SK-N-SH treated with all-trans-retinoic acid at 6 μM for 48 hours (cell line): Measurements from ENCODE around the gene NPBWR2.

Source experiments
- ATAC-seq: fragments of 200-7000 bp; cut with Tn5 transposase; 3 replicates; pipeline ENCODE4 v1.9.1; 2020; ENCODE audit warnings: mild to moderate bottlenecking, moderate library complexity
- ARNTL ChIP-seq: fragments of 450-650 bp; formaldehyde crosslinking; IDR thresholded peaks from 2 replicates; pipeline ENCODE4 v1.5.0; 2020; ENCODE audit warnings: low read depth, mild to moderate bottlenecking, moderate library complexity, borderline replicate concordance
- BACH2 ChIP-seq: fragments of 250-450 bp; sonication (Bioruptor Pico); IDR thresholded peaks from 2 replicates; pipeline ENCODE4 v1.9.0; 2021; ENCODE audit warnings: mild to moderate bottlenecking, borderline replicate concordance
- CSDC2 ChIP-seq: fragments of 250-450 bp; sonication (Bioruptor Pico); IDR thresholded peaks from 2 replicates; pipeline ENCODE4 v1.5.0; 2020; ENCODE audit warnings: mild to moderate bottlenecking, moderate library complexity
- ESRRG ChIP-seq: fragments of 250-450 bp; sonication (Bioruptor Pico); IDR thresholded peaks from 2 replicates; pipeline ENCODE4 v1.6.1; 2021; ENCODE audit warnings: mild to moderate bottlenecking
- ISL1 ChIP-seq: fragments of 250-450 bp; sonication (Bioruptor Pico); IDR thresholded peaks from 2 replicates; pipeline ENCODE4 v2.1.2; 2022; ENCODE audit warnings: mild to moderate bottlenecking, moderate library complexity
- OSR1 ChIP-seq: fragments of 250-450 bp; sonication (Bioruptor Pico); IDR thresholded peaks from 2 replicates; pipeline ENCODE4 v1.8.0; 2022; ENCODE audit warnings: moderate library complexity, mild to moderate bottlenecking, inconsistent platforms
- PPARA ChIP-seq: fragments of 250-450 bp; sonication (Bioruptor Pico); IDR thresholded peaks from 2 replicates; pipeline ENCODE4 v1.5.0; 2020; ENCODE audit warnings: mild to moderate bottlenecking, borderline replicate concordance
- RARB ChIP-seq: fragments of 250-450 bp; sonication (Bioruptor Pico); IDR thresholded peaks from 2 replicates; pipeline ENCODE4 v1.8.0; 2021; ENCODE audit warnings: mild to moderate bottlenecking, moderate library complexity
- SNAI2 ChIP-seq: fragments of 250-450 bp; sonication (Bioruptor Pico); IDR thresholded peaks from 2 replicates; pipeline ENCODE4 v1.5.0; 2020; ENCODE audit warnings: mild to moderate bottlenecking, moderate library complexity
- TCF4 ChIP-seq: fragments of 250-450 bp; sonication (Bioruptor Pico); IDR thresholded peaks from 2 replicates; pipeline ENCODE4 v1.8.0; 2021; ENCODE audit warnings: mild to moderate bottlenecking, moderate library complexity, borderline replicate concordance
- TOX ChIP-seq: fragments of 250-450 bp; sonication (Bioruptor Pico); IDR thresholded peaks from 2 replicates; pipeline ENCODE4 v1.8.0; 2021; ENCODE audit warnings: mild to moderate bottlenecking, moderate library complexity, borderline replicate concordance
- ZC3H10 ChIP-seq: fragments of 250-450 bp; sonication (Bioruptor Pico); IDR thresholded peaks from 2 replicates; pipeline ENCODE4 v1.5.1; 2021; ENCODE audit warnings: mild to moderate bottlenecking, moderate library complexity
- ZFP30 ChIP-seq: fragments of 450-650 bp; formaldehyde crosslinking; IDR thresholded peaks from 2 replicates; pipeline ENCODE4 v1.5.0; 2022; ENCODE audit warnings: mild to moderate bottlenecking, moderate library complexity
- TF ChIP-seq, protein P1 (sequence below): fragments of 250-450 bp; sonication (Bioruptor Pico); IDR thresholded peaks from 2 replicates; pipeline ENCODE4 v1.5.1; 2021; ENCODE audit warnings: mild to moderate bottlenecking, moderate library complexity
- TF ChIP-seq, protein P2 (sequence below): fragments of 250-450 bp; sonication (Bioruptor Pico); IDR thresholded peaks from 2 replicates; pipeline ENCODE4 v1.5.0; 2020; ENCODE audit warnings: mild to moderate bottlenecking, moderate library complexity
- TF ChIP-seq, protein P3 (sequence below): fragments of 250-450 bp; sonication (Bioruptor Pico); IDR thresholded peaks from 2 replicates; pipeline ENCODE4 v1.8.0; 2021; ENCODE audit warnings: low read depth, mild to moderate bottlenecking, moderate library complexity, borderline replicate concordance
- TF ChIP-seq, protein P4 (sequence below): fragments of 250-450 bp; sonication (Bioruptor Pico); IDR thresholded peaks from 2 replicates; pipeline ENCODE4 v1.5.1; 2020; ENCODE audit warnings: low read depth, mild to moderate bottlenecking, moderate library complexity
- TF ChIP-seq, protein P5 (sequence below): fragments of 250-450 bp; sonication (Bioruptor Pico); IDR thresholded peaks from 2 replicates; pipeline ENCODE4 v1.8.0; 2020; ENCODE audit warnings: mild to moderate bottlenecking, moderate library complexity, borderline replicate concordance

Gene NPBWR2

DNA sequence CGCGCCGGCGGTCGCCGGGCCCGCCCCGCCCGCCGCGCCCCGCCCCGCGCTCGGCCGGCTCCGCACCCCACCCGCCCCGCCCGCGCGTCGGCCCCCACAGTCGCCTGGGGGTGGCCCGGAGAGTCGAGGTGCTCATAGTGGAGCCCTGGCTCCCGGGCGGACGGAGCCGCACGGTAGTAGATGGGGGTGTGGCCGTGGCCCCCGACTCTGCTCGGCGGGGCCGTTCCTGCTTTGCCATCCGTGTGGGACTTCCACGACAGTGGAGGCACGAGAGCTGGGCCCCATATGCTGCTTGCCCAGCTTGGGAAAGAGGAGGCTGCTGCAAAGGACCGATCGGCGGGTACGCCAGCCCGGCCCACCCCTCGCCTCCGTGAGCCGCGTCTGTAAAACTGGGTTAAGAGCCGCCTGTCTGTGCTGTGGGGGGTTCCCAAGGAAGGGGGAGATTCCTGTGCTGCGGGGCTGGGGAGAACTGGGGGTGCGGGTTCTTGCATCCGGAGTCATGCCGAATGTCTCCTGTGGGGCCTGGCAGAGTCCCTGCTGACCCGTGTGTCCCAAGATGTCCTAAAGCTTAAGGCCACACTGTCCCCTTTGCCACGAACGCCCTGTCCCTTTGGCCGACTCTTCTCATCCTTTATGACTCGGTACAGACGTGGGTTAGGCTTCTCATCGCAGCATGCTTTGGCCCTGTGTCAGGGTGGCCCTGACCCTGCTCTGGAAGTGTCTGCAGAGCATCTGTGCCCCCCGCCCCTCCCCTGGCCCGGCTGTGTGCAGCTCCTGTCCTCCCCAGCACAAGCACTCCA lies 27.2 kb downstream of the NPBWR2 start, which contains the start of gene OPRL1:
Gene OPRL1 (plus strand): TSS at position 70 of the 800 bp plus-strand sequence. CDS start 12,639 bp downstream, outside the sequence.
- TF ChIP-seq PPARA (no peak), BACH2 (CRISPR knock-in tag) (no peak), ISL1 (CRISPR knock-in tag) (no peak), TCF4 (CRISPR knock-in tag) (no peak), ZC3H10 (no peak), ZFP30 (CRISPR knock-in tag) (no peak), ESRRG (CRISPR knock-in tag) (no peak), TOX (CRISPR knock-in tag) (no peak)
- TF ChIP-seq, protein P1, sequence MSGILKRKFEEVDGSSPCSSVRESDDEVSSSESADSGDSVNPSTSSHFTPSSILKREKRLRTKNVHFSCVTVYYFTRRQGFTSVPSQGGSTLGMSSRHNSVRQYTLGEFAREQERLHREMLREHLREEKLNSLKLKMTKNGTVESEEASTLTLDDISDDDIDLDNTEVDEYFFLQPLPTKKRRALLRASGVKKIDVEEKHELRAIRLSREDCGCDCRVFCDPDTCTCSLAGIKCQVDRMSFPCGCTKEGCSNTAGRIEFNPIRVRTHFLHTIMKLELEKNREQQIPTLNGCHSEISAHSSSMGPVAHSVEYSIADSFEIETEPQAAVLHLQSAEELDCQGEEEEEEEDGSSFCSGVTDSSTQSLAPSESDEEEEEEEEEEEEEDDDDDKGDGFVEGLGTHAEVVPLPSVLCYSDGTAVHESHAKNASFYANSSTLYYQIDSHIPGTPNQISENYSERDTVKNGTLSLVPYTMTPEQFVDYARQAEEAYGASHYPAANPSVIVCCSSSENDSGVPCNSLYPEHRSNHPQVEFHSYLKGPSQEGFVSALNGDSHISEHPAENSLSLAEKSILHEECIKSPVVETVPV = no peak
- TF ChIP-seq, protein P2, sequence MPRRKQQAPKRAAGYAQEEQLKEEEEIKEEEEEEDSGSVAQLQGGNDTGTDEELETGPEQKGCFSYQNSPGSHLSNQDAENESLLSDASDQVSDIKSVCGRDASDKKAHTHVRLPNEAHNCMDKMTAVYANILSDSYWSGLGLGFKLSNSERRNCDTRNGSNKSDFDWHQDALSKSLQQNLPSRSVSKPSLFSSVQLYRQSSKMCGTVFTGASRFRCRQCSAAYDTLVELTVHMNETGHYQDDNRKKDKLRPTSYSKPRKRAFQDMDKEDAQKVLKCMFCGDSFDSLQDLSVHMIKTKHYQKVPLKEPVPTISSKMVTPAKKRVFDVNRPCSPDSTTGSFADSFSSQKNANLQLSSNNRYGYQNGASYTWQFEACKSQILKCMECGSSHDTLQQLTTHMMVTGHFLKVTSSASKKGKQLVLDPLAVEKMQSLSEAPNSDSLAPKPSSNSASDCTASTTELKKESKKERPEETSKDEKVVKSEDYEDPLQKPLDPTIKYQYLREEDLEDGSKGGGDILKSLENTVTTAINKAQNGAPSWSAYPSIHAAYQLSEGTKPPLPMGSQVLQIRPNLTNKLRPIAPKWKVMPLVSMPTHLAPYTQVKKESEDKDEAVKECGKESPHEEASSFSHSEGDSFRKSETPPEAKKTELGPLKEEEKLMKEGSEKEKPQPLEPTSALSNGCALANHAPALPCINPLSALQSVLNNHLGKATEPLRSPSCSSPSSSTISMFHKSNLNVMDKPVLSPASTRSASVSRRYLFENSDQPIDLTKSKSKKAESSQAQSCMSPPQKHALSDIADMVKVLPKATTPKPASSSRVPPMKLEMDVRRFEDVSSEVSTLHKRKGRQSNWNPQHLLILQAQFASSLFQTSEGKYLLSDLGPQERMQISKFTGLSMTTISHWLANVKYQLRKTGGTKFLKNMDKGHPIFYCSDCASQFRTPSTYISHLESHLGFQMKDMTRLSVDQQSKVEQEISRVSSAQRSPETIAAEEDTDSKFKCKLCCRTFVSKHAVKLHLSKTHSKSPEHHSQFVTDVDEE (CRISPR knock-in tag) = no peak
- no peak; the same call in none of the 3 replicates for ATAC-seq

DNA sequence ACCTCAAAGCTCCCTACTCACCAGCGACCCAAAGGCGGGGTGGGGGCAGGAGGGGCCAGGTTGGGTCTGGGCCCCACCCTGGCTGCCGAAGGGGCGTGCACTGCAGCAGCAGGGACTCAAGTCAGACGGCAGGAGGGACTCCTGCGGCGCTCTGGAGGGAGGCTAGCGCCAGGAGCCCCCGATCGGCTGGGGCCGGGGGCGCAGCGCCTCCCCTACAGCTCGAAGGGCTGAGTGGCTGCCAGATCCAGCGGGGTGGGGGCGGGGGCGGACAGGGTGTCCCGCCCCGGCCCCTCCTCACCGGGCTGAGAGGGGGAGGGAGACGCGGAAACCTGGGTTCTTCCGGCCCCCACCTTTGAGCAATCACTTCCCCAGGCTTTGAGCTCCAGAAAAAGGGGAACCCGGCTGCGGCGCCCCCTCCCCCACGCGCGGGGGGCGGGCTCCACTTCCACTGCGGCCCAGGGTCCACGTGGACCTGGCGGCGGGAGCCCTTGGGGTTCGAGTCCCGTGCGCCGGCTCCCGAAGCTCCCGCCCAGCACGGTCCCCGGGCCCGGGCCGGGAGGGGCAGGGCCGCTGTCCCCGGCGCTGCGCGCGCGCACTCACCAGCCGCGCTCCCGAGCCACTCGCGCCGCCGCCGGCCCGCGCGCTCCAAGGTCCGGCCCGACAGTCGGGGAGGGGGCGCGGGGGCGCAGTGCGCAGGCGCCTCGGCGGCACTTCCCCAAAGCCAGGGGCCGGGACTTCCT lies 27.9 kb downstream of the NPBWR2 start, which contains the start of gene RGS19:
Gene RGS19 (minus strand): TSS at position 246 of the 740 bp plus-strand sequence. CDS start 2,632 bp downstream, outside the sequence.
- TF ChIP-seq ISL1 (CRISPR knock-in tag) = no peak
- TF ChIP-seq, protein P3, sequence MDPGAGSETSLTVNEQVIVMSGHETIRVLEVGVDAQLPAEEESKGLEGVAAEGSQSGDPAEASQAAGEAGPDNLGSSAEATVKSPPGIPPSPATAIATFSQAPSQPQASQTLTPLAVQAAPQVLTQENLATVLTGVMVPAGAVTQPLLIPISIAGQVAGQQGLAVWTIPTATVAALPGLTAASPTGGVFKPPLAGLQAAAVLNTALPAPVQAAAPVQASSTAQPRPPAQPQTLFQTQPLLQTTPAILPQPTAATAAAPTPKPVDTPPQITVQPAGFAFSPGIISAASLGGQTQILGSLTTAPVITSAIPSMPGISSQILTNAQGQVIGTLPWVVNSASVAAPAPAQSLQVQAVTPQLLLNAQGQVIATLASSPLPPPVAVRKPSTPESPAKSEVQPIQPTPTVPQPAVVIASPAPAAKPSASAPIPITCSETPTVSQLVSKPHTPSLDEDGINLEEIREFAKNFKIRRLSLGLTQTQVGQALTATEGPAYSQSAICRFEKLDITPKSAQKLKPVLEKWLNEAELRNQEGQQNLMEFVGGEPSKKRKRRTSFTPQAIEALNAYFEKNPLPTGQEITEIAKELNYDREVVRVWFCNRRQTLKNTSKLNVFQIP (CRISPR knock-in tag) = no peak
- TF ChIP-seq, protein P2 (CRISPR knock-in tag) = no peak
- no peak for TF ChIP-seq ESRRG (CRISPR knock-in tag)
- no peak for TF ChIP-seq CSDC2
- TF ChIP-seq ARNTL = no peak
- TF ChIP-seq ZFP30 (CRISPR knock-in tag) = no peak
- TF ChIP-seq, all 23 proteins: peak for 0
- peak; percentile 54 for ATAC-seq

DNA sequence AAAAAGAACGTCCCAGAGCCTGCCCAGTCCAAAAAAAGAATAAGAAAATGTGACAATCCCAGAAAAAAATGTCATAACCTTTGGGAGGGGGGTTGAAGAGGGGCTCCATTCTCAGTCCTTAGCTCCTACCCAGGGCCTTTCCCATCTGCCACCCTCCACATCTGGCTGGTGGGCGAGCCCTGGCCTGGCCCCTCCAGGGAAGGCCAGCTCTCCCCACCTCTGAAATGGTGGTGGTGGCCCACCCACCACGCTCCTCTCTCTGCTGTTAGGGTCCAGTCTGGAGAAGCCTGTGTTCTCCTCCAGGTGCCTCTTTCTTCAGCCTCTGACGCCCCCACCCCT lies 28.5 kb downstream of the NPBWR2 start:
- ATAC-seq = no peak
- TF ChIP-seq, protein P3 (CRISPR knock-in tag) = no peak
- TF ChIP-seq RARB (CRISPR knock-in tag) (no peak), SNAI2 (no peak), OSR1 (CRISPR knock-in tag) (no peak), ZFP30 (CRISPR knock-in tag) (no peak), PPARA (no peak)
- TF ChIP-seq, protein P4, sequence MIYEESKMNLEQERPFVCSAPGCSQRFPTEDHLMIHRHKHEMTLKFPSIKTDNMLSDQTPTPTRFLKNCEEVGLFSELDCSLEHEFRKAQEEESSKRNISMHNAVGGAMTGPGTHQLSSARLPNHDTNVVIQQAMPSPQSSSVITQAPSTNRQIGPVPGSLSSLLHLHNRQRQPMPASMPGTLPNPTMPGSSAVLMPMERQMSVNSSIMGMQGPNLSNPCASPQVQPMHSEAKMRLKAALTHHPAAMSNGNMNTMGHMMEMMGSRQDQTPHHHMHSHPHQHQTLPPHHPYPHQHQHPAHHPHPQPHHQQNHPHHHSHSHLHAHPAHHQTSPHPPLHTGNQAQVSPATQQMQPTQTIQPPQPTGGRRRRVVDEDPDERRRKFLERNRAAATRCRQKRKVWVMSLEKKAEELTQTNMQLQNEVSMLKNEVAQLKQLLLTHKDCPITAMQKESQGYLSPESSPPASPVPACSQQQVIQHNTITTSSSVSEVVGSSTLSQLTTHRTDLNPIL (CRISPR knock-in tag) = no peak
- TF ChIP-seq, protein P5, sequence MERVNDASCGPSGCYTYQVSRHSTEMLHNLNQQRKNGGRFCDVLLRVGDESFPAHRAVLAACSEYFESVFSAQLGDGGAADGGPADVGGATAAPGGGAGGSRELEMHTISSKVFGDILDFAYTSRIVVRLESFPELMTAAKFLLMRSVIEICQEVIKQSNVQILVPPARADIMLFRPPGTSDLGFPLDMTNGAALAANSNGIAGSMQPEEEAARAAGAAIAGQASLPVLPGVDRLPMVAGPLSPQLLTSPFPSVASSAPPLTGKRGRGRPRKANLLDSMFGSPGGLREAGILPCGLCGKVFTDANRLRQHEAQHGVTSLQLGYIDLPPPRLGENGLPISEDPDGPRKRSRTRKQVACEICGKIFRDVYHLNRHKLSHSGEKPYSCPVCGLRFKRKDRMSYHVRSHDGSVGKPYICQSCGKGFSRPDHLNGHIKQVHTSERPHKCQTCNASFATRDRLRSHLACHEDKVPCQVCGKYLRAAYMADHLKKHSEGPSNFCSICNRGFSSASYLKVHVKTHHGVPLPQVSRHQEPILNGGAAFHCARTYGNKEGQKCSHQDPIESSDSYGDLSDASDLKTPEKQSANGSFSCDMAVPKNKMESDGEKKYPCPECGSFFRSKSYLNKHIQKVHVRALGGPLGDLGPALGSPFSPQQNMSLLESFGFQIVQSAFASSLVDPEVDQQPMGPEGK (CRISPR knock-in tag) = no peak
- TF ChIP-seq, protein P1 = no peak
